Stimulated activated CD4-positive, alpha-beta T cell treated with anti-CD3 and anti-CD28 coated beads, Interleukin-1b, Interleukin-23, amount 100 ng/mL, for 4 hours (primary cell): ENCODE measurements around the gene NTNG1.

Source experiments
- DNase-seq, 2 donors: peaks; one replicate each; pipeline ENCODE4 v3.0.0-alpha.2; 2020; ENCODE audit warnings: low read depth in 2 of 2

Gene NTNG1

DNA sequence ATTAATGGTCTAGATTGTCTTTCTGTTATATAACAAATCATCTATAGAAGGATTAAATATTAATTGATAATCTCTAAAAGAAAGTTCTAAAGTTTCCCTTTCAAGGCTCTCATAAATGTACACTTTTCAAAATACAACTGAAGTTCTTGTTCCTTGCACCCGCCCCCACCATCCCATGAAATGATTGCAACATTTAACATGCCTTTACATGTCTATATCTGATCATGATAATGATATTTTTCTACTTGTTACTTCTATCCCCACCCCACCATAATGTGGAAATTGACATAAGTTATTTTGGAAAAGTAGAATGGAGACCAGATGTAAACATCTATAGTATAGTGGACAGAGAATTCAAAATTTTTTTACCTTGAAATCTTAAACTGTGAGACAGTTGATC lies 186.6 kb downstream of the NTNG1 start:
- no peak for DNase-seq

GRCh38 chr1:107328087-107328486 lies 187.2 kb downstream of the NTNG1 start:
- no peak for DNase-seq

- DNase-seq: no peak
These were observed 198.9 kb downstream of the NTNG1 start for GRCh38 chr1:107339775-107340174.

DNA sequence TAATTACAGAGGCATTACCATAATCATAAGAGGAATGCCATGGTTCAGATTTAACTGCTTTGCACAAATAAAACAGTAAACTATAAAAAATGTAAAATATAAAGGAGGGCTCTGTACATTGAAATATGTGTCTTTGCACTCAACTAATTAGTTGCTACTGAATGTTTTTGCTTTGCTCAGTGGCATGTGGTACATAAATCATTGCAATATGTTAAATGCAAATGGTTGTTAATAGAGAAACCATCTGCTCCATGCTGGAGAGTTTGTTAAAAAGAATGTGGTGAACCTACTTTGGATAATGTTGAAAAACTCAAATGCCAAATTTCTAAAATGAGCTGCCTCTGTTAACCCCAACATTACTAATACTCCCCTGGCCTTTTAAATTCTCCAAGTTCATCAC lies 201.5 kb downstream of the NTNG1 start:
- DNase-seq: no peak

DNA sequence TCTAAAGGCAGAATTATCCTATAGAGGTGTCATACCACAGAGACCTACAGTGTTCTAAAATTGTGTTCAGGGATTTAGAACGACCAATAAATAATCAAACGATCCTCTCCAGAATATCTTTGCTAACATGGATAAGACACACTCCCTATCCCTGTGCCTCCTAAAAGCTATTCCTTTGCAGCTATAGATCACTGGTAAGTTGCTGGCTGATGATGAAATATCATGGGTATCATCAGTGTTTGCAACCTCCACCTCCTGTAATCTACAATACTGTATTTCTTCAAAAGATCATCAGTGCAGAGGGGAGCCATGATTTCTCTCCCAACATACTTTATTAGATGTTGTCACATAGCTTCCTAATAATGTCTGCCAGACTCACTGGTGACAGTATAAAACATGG lies 201.9 kb downstream of the NTNG1 start:
- DNase-seq: no peak

- no peak for DNase-seq
These were observed 202.8 kb downstream of the NTNG1 start for GRCh38 chr1:107343601-107344000.

DNA sequence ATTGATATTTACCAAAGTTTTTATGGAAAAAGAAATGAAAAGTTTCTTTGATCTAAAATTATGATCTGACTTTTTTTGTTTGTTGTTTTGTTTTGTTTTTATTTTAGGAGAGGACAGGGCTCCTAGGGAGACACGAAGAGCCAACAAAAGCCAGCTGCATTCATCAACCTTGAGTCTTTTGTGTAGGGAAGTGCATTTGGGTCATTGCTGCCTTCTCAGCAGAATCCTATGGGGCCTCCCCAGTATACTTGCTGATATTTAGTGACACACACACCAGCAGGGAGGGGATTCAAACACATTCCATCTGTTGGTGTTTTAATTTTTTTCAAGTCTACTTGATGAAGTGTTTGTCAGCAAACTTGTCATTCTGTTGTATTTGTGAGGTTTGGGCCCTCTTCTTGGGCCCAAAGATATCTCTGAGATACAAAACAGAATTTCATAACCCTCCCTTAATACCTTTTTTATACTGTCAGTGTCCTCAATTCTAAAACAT lies 203.5 kb downstream of the NTNG1 start:
- no peak for DNase-seq

- no peak for DNase-seq
These were observed 204.0 kb downstream of the NTNG1 start for GRCh38 chr1:107344836-107345235.

- DNase-seq: no peak
These were observed 212.0 kb downstream of the NTNG1 start for GRCh38 chr1:107352850-107353249.

DNA sequence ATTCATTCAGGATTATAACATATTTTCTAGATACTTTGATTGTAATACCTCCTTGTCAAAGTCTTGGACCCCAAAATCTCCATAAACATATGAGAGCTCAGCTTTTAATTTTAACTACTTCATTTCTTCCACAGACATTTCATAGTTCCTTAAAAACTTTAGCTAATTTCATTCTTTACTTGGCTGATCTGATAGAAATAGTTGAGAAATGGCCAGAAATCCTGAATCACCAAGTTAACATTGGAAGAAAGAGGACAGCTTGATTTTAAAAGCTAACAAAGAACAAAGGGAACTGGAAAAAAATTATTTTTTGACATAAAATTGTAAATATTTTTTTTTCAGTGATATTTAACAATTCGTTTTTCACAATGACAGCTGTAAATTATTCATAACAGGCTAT lies 216.5 kb downstream of the NTNG1 start:
- DNase-seq: no peak

DNA sequence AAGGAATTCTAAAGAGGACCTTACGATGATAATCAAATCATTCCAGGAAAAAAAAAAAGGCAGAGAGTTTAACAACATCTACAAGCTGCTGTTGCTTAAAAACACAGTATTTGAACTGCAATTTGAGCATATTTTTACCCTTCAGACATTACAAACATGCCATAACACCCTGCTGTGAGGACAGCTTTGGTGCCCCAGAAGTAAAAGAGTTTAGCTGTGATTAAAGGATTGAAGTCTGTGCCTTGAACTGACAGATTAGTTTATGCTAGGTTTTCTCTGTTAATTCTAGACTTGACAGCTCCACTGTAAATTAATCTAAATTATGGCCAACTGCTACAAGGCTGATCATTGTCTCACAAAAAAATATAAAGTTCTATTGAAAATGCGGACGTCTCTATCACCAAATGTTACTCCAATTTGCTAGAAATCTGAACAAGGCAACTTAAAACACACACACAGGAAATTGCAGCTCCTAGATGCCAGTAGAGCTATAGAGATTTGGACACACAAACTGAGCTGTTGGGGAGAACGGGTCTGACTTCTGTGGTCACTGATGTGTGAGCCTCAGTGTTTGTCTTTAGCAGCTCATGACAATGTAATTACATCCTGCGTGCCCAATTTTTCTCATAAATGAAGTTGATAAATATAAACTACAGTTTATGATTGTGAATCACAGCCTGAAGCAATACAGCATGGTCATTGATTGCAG lies 217.9 kb downstream of the NTNG1 start:
- DNase-seq: no peak

GRCh38 chr1:107359472-107360241 lies 218.8 kb downstream of the NTNG1 start:
- DNase-seq: no peak

DNA sequence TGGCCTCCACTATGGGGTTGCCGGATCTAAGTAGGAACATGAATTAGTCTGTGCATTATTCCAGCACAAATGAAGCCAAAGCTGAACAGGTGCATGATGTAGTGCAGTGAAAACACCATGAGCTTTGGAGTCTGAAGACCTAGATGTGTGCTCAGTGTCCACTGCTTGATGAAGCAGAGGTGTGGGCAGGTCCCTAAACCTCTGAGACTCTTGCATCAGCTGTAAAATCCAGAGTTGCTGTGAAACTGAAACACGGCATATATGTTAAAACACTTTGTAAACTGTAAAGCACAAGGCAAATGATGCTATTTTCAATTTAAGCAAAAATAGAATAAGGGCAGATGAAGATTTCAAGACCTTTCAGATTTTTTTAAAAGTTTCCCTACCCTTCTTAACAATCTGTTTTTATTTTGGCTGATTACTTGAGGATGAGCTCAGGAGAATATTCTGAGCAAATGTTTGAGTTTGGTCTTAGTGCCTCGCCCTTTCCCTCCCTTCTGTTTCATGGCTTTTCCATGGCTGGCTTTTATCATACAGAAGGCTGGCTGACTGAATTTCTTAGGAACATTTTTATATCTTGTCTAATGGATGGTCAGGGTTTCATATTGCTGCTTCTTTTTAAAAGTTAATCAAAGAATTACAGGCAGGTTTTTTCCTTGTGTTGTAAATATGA lies 221.8 kb downstream of the NTNG1 start:
- no peak for DNase-seq

- no peak for DNase-seq
These were observed 222.3 kb downstream of the NTNG1 start for GRCh38 chr1:107363154-107363553.

GRCh38 chr1:107365527-107366240 lies 224.8 kb downstream of the NTNG1 start:
- DNase-seq: no peak

- DNase-seq: no peak
These were observed 237.6 kb downstream of the NTNG1 start for GRCh38 chr1:107378426-107378825.

GRCh38 chr1:107378866-107379265 lies 238.0 kb downstream of the NTNG1 start:
- no peak for DNase-seq

- no peak for DNase-seq
These were observed 239.0 kb downstream of the NTNG1 start for GRCh38 chr1:107379826-107380225.

GRCh38 chr1:107389410-107390396 lies 248.9 kb downstream of the NTNG1 start:
- DNase-seq: no peak

- no peak for DNase-seq
These were observed 253.5 kb downstream of the NTNG1 start for GRCh38 chr1:107394301-107394700.

- no peak for DNase-seq
These were observed 260.9 kb downstream of the NTNG1 start for GRCh38 chr1:107401704-107402103.
